Measurements from ENCODE around the gene PCDH9.

PCDH9 gene

GRCh38 chr13:67048084-67048820 lies 181.9 kb downstream of the PCDH9 start:
- in situ Hi-C loops (cut with HindIII; ENCODE audit: low sequenced_read_pairs), result no loop called here

DNA sequence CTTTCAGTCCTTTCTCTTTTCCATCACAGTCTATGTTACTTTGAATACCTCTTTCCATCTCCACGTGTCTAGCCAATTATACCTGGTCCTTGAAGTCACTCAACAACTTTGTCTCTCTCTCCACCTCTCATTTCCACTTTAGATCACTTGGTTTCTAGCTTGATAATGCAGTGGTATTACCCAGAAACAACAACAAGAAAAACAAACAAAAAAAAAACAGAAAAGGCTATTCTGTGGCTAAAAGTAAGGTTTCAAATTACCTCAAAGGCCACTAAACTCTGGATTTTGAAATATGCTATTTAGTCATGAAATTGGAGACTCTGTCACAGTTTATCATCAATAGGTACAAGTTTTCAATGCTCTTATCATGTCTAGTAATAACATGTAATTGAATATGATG lies 184.8 kb downstream of the PCDH9 start:
- in situ Hi-C loops (cut with HindIII; ENCODE audit: low sequenced_read_pairs), result no loop called here

DNA sequence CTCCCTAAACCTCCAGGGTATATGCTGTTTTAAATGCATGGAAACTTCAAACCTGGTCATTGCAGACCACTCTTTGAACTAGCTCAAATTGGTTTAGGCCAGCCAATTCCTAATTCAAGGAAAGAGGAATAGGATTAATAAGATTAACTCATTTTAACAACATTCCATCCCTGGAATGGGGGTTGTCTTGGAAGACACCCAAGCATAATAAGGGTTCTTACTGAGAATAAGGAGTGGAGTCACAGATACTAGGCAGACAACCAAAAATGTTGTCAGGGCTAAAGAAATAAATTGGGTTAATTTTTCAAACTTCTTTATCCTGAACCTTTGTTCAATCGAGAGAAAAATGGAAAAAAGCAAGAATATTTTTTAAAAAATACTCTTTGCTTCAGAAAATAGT lies 186.2 kb downstream of the PCDH9 start:
- in situ Hi-C loops (cut with HindIII; ENCODE audit: low sequenced_read_pairs), result no loop called here

GRCh38 chr13:67042556-67042955 lies 187.6 kb downstream of the PCDH9 start:
- in situ Hi-C loops (cut with HindIII; ENCODE audit: low sequenced_read_pairs), result no loop called here

DNA sequence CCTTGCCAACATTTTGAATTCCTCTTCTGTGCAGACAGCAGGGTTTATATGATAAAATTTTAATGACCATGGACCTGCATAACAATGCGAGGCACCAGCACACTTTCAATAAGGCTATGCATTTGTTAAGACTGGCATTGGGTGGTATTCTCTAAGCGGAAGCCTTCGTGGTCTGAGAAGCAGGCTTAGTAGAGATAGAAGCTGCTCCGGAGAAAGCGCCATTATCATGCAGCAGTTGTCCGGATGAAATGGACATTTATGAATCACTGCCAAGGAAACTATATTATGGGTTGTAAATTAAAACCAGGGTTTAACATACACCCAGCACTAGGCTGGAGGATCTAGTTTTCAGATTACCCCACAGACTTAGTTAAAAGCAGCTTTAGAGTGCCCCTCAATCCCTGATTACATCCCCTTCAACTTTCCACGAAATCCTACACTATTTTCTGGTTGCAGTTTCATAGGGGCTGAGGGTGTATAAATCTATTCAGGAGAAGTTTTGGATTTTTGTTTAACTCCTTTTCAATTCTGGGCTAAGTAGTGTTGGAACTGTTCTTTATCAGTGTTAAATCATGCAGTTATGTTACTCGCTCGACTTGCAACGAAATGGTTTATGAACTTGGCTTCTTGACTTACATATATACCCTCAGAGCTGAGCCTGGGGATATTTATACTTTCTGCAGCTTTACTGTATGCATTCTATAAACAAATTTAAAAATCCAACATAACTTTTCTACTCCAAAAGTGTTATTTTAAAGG lies 193.3 kb downstream of the PCDH9 start:
- in situ Hi-C loops (cut with HindIII; ENCODE audit: low sequenced_read_pairs), result no loop called here

DNA sequence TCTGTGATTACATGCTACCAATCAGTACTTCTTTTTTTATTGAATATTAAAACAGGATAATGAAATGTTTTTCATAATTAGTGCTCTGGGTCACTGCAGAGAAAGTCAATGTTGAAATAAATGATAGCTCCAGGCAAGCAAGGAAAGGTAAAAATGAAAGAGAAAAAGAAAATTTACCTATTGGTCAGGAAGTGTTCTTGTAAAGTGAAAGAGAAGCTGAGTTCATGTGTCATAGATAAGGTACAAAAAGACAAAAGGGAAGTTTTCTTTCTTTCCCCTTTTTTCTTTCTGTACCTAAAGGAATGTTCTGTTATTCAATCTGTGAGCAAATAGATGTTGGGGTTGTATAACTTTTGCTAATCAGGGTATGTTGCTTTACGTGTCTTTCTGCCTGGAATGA lies 197.0 kb downstream of the PCDH9 start:
- in situ Hi-C loops (cut with HindIII; ENCODE audit: low sequenced_read_pairs), result no loop called here

DNA sequence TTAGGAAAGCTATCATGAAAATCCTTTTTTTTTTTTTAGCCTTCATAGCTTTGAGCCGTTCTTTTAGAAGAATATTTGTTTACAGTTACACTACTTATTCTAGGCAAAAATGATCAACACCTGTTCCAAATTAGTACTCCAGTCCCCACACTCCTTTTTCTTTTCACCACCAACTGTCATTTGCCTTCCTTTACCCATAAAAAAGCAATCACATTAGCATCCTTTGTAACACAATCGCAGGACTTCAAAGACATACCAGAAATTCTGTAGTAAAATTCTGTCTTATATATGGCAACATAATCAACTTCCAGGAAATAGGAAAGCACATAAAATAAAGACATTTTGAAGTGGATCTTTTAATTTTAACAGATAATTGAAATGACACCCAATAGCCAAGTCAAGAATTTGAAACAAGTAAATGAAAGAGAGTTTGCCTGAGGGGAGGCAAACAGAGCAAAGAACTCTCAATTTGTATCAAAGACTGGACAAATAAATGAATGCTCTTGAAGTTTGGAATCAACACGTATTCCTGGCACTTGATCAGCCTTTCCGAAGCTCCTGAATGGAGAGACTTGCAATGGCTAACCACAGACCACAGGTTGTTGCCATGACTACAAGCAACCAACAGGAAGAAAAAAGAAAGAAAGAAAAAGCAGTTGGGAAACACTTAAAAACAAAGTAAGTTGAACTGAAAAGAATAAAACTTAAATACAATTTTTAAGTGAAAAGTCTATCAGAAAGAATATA lies 206.8 kb downstream of the PCDH9 start:
- in situ Hi-C loops (cut with HindIII; ENCODE audit: low sequenced_read_pairs), result no loop called here

DNA sequence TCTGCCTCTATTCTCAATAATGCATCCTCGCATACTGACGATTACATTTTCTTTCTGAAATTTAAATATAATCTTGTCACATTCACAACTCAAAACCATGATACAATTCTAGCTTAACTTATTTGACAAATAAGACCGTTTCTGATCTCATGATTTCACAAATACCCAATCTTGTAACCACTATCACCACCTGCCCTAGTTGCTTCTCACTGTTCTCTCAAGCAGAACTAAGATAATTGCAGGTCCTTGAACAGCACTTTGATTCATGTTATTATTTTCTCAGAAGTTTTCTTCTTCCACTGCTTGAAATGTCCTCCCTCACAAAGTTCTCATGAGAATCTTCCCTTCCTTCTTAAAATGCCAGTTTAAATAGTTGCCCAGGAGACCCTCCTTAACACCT lies 211.4 kb downstream of the PCDH9 start:
- in situ Hi-C loops (cut with HindIII; ENCODE audit: low sequenced_read_pairs), result no loop called here

DNA sequence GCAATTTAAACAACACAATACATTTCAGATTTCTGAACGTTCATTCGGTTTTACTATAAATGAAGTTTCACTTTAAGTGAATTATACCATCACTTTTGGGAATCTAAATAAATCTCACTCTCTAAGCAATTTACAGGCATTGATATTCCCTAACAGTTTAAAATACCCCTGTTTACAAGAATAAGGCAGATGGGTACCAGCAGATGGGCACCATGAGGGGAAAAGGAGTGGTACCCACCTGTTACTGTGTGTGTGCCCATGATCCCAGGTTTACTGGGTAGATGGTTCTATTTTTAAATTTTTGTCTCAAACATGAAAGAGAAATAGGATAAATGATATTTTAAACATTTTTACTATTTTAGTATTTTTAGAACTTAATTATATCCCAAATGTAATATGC lies 212.9 kb downstream of the PCDH9 start:
- in situ Hi-C loops (cut with HindIII; ENCODE audit: low sequenced_read_pairs), result no loop called here

- in situ Hi-C loops (cut with HindIII; ENCODE audit: low sequenced_read_pairs), result no loop called here
These were observed 214.0 kb downstream of the PCDH9 start for GRCh38 chr13:67015976-67016600.

DNA sequence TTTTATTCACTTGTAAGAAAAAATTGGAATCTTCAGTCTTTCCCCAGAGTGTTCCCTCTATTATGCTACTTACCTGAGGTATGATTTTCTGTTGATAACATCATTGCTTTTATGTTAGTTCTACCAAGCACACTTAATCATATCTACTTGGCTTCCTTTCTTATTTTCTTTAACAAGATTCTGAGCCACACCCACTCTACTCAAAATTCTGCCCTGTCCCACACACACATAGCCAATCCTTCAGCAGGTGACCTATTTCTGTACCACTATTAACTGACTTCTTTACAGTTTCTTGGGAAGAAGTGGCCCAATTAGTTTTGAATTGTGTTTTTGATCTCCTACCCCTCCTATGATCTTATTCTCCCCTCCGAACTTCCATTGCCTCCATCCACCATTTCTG lies 215.7 kb downstream of the PCDH9 start:
- in situ Hi-C loops (cut with HindIII; ENCODE audit: low sequenced_read_pairs), result no loop called here

DNA sequence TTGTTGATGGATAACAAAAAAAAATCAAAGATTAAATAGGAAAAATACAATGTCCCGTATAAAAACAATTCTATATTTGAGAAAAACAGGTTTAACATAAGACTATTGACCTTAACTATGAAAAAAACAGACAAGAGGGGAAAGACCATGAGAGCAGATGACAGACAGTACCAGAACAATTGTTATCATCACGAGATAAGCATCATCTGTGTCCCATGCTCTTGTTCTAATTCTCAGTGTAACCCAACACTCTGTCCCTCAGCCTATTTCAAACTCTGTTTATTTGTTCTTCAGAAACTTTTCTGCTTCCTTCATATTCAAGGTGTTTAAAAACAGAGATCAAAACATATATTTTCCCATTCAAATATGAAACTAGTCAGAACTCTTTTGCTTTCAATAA lies 216.4 kb downstream of the PCDH9 start:
- in situ Hi-C loops (cut with HindIII; ENCODE audit: low sequenced_read_pairs), result no loop called here

- in situ Hi-C loops (cut with HindIII; ENCODE audit: low sequenced_read_pairs), result no loop called here
These were observed 222.0 kb downstream of the PCDH9 start for GRCh38 chr13:67008075-67008668.

DNA sequence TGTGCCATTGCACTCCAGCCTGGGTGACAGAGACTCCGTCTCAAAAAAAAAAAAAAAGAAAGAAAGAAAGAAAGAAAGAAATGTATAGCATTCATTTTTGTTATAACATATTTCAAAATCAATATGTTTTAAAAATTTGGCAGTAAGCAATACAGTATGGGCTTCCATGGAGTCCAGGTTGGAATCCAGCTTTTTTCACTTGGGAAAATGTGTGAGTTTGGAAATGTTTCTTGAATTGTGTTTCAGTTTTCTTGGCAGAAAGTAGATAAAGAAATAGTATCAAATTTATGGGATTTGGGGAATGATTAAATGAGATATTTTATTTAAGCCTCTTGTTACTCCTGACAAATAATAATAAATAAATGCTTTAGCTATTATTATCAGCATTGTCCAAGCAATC lies 225.6 kb downstream of the PCDH9 start:
- in situ Hi-C loops (cut with HindIII; ENCODE audit: low sequenced_read_pairs), result no loop called here

DNA sequence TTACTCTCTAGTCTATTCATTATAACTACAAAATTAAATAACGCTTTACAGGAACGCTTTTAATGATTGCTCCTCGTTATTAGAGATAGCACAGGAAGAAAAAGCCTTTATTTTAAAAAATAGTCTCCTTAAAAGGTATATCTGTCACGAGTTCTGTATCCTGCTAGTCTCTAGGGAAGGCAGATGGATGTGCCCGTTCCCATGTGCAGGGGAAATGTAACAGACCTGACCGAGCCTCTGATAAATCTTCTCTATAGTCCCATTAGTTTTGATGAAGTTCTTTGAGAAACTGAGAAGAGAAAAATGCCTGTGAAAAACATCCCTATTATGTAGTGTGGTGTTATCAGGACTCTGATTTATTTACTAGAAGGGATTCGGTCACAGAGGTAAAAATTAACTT lies 226.4 kb downstream of the PCDH9 start:
- in situ Hi-C loops (cut with HindIII; ENCODE audit: low sequenced_read_pairs), result no loop called here

GRCh38 chr13:67001363-67001762 lies 228.8 kb downstream of the PCDH9 start:
- in situ Hi-C loops (cut with HindIII; ENCODE audit: low sequenced_read_pairs), result no loop called here

GRCh38 chr13:66996503-66996902 lies 233.6 kb downstream of the PCDH9 start:
- in situ Hi-C loops (cut with HindIII; ENCODE audit: low sequenced_read_pairs), result no loop called here

DNA sequence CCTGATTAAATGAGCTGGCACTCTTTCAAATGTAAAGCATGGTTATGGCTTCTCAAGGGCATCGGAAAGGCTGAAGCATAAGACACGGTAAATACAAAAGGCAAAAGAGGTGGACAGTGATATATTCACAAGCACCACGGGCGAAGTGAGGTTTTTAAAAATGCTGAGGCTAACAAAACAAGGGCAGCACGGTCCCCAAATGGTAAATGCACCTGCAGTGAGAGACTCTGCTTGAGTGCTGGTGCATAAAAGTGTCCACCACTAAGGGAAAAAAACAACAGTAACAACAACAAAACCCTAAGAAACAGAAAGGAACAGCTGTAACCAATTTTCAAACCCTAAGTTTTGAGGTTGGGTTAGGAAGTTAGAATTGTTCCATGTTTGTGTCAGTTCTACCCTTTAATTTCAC lies 234.9 kb downstream of the PCDH9 start:
- in situ Hi-C loops (cut with HindIII; ENCODE audit: low sequenced_read_pairs), result no loop called here

DNA sequence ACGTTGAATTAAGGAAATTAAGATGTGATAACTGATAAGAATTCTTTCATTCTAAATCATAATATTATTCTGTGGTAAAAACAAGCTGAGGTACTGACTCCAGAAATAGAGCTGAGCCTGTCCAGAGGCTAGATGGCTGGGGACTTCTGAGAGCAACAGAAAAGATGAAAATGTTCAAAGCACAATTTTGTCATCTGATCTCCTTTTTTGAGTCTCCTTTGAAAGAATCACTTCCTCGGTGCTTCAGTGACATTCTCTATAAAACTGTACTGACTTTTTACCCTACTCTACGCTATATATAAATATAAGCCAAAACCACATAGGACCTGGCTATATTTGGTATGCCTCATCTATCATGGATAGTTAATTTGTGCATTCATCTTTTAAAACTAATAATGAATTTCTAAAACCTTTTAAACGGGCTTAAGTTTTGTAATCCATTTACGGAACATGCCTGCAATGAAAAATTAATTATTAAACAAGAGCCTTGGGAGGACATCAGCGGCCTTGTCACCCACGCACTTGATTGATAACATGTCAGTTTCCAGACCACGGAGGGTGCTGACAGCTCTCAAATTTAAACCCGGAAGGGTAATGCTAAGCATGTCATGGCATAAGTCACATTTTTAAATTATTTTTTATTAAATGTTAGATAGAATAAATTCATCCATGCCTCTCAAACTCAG lies 235.5 kb downstream of the PCDH9 start:
- in situ Hi-C loops (cut with HindIII; ENCODE audit: low sequenced_read_pairs), result no loop called here

- in situ Hi-C loops (cut with HindIII; ENCODE audit: low sequenced_read_pairs), result no loop called here
These were observed 236.0 kb downstream of the PCDH9 start for GRCh38 chr13:66994097-66994496.
